HG03342 (cell line): ENCODE measurements around the gene VRK3.
"Not testable (repeated sequence)": the region's sequence is repeated elsewhere in the genome, so short reads cannot be mapped to it uniquely, and the experiment has no call there.

ENCODE experiments used
- ATAC-seq: cut with Tn5 transposase; IDR thresholded peaks from one replicate; pipeline ENCODE4 v1.9.1; 2021; ENCODE audit warnings: mild to moderate bottlenecking, moderate library complexity; ENCODE audit not compliant: unreplicated experiment

Gene VRK3

GRCh38 chr19:49988433-49988832 lies 36.7 kb downstream of the VRK3 start:
- no peak for ATAC-seq

GRCh38 chr19:49988007-49988406 lies 37.2 kb downstream of the VRK3 start:
- ATAC-seq = no peak

- ATAC-seq = no peak
Measured at GRCh38 chr19:49987159-49987698, 37.9 kb downstream of the VRK3 start.

GRCh38 chr19:49986354-49986753 lies 38.8 kb downstream of the VRK3 start:
- no peak for ATAC-seq

- ATAC-seq = no peak
Measured at GRCh38 chr19:49985871-49986270, 39.3 kb downstream of the VRK3 start.

GRCh38 chr19:49984491-49984890 lies 40.7 kb downstream of the VRK3 start:
- no peak for ATAC-seq

- ATAC-seq = no peak
Measured at GRCh38 chr19:49983645-49984229, 41.4 kb downstream of the VRK3 start.

- ATAC-seq = no peak
Measured at GRCh38 chr19:49981603-49982593, 43.3 kb downstream of the VRK3 start.

GRCh38 chr19:49978324-49978723 lies 46.8 kb downstream of the VRK3 start:
- no peak for ATAC-seq

- no peak for ATAC-seq
Measured at GRCh38 chr19:49977881-49978280, 47.3 kb downstream of the VRK3 start.

- ATAC-seq = no peak
Measured at GRCh38 chr19:49977076-49977475, 48.1 kb downstream of the VRK3 start.

- ATAC-seq = no peak
Measured at GRCh38 chr19:49976496-49976895, 48.7 kb downstream of the VRK3 start.

GRCh38 chr19:49975051-49975450 lies 50.1 kb downstream of the VRK3 start:
- no peak for ATAC-seq

- no peak for ATAC-seq
Measured at GRCh38 chr19:49973987-49974386, 51.2 kb downstream of the VRK3 start.

- no peak for ATAC-seq
Measured at GRCh38 chr19:49972841-49973240, 52.3 kb downstream of the VRK3 start.

GRCh38 chr19:49971991-49972411 lies 53.2 kb downstream of the VRK3 start:
- no peak for ATAC-seq

GRCh38 chr19:49969355-49969754 lies 55.8 kb downstream of the VRK3 start:
- not testable (repeated sequence) for ATAC-seq

- ATAC-seq = no peak
Measured at GRCh38 chr19:49968279-49968922, 56.8 kb downstream of the VRK3 start.

- ATAC-seq = not testable (repeated sequence)
Measured at GRCh38 chr19:49960980-49961379, 64.2 kb downstream of the VRK3 start, which contains the start of gene SIGLEC11. Gene SIGLEC11, minus strand, starts transcription at chr19:49961172. Its CDS starts 91 bp downstream, at chr19:49961081.

GRCh38 chr19:49959892-49960291 lies 65.3 kb downstream of the VRK3 start:
- not testable (repeated sequence) for ATAC-seq

- not testable (repeated sequence) for ATAC-seq
Measured at GRCh38 chr19:49958596-49958995, 66.6 kb downstream of the VRK3 start.
